SJCRH30 (cell line): ENCODE data around the gene DACT2. TPM values are rescaled to one million over a fixed set of nuclear protein-coding genes. Genes with fewer than 3 reads are reported as not detected.
"Not testable (repeated sequence)": the region's sequence is repeated elsewhere in the genome, so short reads cannot be mapped to it uniquely, and the experiment has no call there.

Experiments used
- DNase-seq, 2 experiments: peaks; one replicate each; pipeline ENCODE4 v3.0.0-alpha.2; 2015 to 2020
- H3K27ac ChIP-seq: fragments of 250-450 bp; sonication (Bioruptor Pico); 2 replicates; pipeline ENCODE4 v1.5.1; 2020; ENCODE audit warnings: mild to moderate bottlenecking, moderate library complexity
- H3K27me3 ChIP-seq: fragments of 250-450 bp; sonication (Bioruptor Pico); 2 replicates; pipeline ENCODE4 v1.5.1; 2020; ENCODE audit warnings: mild to moderate bottlenecking, moderate library complexity
- H3K36me3 ChIP-seq: fragments of 250-450 bp; sonication (Bioruptor Pico); 2 replicates; pipeline ENCODE4 v1.5.1; 2020; ENCODE audit warnings: mild to moderate bottlenecking, moderate library complexity
- H3K4me1 ChIP-seq: fragments of 250-450 bp; sonication (Bioruptor Pico); 2 replicates; pipeline ENCODE4 v1.5.1; 2020; ENCODE audit warnings: mild to moderate bottlenecking, moderate library complexity
- H3K4me3 ChIP-seq: fragments of 250-450 bp; sonication (Bioruptor Pico); 2 replicates; pipeline ENCODE4 v1.5.1; 2020; ENCODE audit warnings: mild to moderate bottlenecking, moderate library complexity
- H3K9me3 ChIP-seq: fragments of 250-450 bp; sonication (Bioruptor Pico); replicated peaks from 2 replicates; pipeline ENCODE4 v1.5.1; 2020; ENCODE audit warnings: mild to moderate bottlenecking, moderate library complexity
- total RNA-seq: library from RNA; depleted of rRNA; stranded (reverse); fragments of >200 nt; shearing (Covaris generic); gene quantifications from 2 replicates; pipeline ENCODE4 v1.2.3, GENCODE V29; 2014; rRNA removed

Gene DACT2
- total RNA-seq, 1 experiment from 2014 or later, result not detected

DNA sequence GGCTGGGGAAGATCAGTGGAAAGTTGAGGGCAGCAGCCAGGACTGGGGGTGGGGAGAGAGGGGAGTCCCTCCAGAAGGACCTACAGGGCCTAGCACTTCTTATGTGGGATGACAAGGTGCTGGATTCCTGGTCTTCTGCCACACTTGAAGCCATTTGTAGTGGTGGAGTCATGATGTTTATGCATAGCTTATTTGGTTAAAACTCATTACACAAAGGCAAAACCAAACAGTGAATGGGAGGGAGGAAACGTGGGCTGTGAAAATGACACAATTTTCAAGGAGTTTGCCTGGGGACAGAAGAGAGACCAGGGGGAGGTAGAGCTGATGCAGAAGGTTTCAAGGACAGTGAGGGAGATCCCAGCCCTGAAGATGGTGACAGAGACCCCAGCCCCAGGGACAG, 50.8 kb downstream of the DACT2 start:
- no peak overlapping the region for H3K27ac ChIP-seq
- no peaks in the 10 kb centered on the region for H3K36me3 ChIP-seq
- H3K4me1 ChIP-seq, result no peaks in the 10 kb centered on the region
- H3K9me3 ChIP-seq, result no peaks in the 10 kb centered on the region
- no peak for DNase-seq
- peaks cover 10% of the 10 kb centered on the region for H3K27me3 ChIP-seq
- H3K4me3 ChIP-seq, result no peak overlapping the region

DNA sequence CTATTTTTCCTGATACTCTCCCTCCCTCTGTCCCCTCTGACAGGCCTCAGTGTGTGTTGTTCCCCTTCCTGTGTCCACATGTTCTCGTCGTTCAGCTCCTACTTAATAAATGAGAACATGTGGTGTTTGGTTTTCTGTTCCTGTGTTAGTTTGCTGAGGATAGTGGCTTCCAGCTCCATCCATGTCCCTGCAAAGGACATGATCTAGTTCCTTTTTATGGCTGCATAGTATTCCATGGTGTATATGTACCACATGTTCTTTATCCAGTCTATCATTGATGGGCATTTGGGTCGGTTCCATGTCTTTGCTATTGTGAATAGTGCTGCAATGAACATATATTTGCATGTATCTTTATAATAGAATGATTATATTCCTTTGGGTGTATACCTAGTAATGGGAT, 51.8 kb downstream of the DACT2 start:
- not testable (repeated sequence) for H3K9me3 ChIP-seq, H3K36me3 ChIP-seq, DNase-seq, H3K27ac ChIP-seq, H3K4me3 ChIP-seq, H3K4me1 ChIP-seq, H3K27me3 ChIP-seq

DNA sequence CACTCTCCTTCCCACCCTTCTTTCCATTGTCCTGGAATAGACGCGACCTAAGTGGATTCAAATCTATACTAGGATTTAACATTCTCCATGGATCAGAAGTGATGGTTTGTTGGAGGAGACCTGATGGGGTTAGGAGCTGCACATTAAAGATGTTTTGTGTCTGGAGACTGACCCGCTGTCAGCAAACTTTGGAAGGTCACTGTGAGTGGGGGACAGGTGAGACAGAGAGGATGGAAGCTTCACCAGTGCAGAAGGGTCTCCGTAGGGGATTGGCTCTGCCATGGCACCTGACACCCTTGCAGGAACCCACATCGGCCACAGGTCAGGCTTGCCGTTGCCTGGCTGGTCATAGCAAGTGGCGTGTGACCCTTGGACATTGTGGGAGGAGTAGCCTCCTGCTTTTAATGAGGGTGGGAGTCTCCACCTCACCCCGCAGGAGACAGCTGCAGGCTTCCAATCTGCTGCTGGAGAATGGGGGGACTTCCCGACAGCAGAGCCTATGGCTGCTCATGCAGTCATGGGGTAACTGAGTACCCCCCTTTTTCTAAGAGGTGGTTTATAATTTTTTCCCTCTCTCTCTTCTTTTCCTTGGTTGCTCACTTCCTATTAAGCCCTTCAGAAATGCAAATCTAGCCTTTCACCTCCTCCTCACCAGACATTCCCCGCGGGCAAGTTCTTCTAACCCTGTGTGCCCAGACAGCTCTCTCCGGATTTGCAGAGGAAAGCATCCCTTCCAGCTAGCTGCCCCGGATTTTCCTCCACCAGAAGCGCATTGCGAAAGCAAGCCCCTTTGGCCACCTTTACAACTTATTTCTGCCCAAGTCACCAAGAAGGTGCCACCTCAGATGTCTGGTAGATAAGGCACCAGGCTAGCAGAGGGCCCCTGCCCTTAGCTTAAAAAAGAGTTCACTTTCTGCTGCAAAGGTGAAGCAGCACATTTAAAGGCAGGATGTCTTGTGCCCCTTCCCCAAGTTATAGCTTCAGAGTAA, 53.5 kb downstream of the DACT2 start:
- no peaks in the 10 kb centered on the region for H3K36me3 ChIP-seq
- no peak overlapping the region for H3K4me3 ChIP-seq
- H3K27ac ChIP-seq, result no peak overlapping the region
- H3K9me3 ChIP-seq, result no peaks in the 10 kb centered on the region
- no peak for DNase-seq
- peaks cover 10% of the 10 kb centered on the region for H3K27me3 ChIP-seq
- H3K4me1 ChIP-seq, result no peaks in the 10 kb centered on the region

DNA sequence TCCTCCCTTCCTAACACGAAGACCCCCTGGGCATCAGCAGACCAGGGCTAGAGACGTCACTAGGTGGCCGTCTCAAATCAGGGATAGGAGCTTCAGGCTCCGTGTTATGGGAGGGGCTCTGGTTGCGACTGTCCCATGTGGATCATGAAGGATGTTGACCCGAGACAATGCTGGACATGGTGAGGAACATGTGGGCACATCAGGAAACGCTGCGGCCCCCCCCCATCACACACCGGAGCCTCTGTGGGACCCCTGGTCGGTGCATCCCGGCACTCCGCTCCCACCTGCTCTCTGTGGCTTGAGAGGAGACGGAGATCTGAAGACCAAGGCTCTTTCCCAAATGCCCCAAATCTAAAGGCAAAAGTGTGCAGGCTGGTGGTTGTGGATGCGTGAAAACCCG, 54.2 kb downstream of the DACT2 start:
- no peaks in the 10 kb centered on the region for H3K36me3 ChIP-seq
- no peak overlapping the region for H3K4me3 ChIP-seq
- no peaks in the 10 kb centered on the region for H3K4me1 ChIP-seq
- H3K27me3 ChIP-seq, result peaks cover 10% of the 10 kb centered on the region
- no peak overlapping the region for H3K27ac ChIP-seq
- no peaks in the 10 kb centered on the region for H3K9me3 ChIP-seq
- DNase-seq, result no peak

DNA sequence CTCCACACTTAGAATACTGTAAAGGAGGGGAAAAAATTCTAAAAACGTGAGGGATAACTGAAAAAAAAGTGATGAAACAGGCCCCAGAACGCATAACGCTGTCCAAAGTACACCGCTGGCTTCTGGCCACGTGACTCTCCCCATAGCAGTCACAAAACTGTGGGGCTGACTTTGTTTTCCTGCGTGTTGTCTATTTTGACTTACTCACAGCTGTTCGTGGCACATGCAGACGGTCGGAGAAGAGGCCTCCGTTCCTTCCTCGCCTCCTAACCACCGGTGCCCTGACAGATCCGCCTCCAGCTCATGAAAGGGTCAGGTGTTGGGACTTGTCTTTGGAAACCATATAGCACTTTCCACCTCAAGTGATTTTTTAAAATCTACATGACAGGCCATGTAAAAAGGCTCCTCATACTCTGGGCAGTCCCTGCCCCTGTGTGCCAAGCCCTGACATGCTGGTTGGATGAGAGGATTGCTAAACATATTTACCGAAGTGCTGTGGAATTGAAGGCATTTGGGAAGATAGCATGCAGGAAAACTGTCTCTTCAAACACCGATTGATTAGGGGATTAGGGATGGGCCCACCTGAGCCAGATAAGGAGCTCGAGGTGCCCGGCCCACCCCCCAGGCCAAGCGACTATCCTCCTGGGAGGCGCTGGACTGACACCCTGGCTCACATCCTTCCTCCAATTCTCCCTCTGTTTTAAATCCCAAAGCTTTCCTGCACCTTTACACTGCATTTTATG, 54.8 kb downstream of the DACT2 start:
- no peaks in the 10 kb centered on the region for H3K4me1 ChIP-seq
- no peak overlapping the region for H3K27ac ChIP-seq
- H3K27me3 ChIP-seq, result peaks cover 10% of the 10 kb centered on the region
- H3K36me3 ChIP-seq, result no peaks in the 10 kb centered on the region
- DNase-seq, result no peak
- H3K4me3 ChIP-seq, result no peak overlapping the region
- no peaks in the 10 kb centered on the region for H3K9me3 ChIP-seq

DNA sequence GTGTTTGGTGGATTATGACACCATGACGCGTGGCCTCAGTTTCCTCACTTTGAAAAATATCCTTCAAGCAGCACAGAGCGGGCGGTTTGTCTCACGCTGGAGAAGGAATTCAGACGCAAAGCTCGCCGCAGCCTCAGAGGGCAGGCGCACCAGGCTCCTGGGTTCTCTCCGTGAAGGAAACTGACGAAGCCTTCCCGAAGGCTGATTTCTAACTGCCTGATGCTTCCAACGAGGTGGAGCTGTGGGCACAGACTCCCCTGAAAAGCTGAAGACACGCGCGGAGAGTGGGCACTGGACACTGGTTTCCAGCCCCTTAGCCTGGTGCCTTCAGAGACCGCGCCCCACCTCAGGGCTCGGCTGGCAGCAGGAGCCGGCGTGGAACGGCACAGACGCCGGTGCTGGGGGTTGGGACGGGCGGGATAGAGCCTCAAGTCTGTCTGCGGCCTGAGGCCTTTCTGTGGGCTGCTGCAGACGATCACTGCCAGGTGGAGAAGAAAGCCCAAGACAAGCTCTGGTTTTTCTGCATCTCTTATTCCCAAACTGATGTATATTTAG, 56.1 kb downstream of the DACT2 start:
- Histone ChIP-seq H3K27me3 (peaks cover 10% of the 10 kb centered on the region), H3K4me3 (no peak overlapping the region), H3K27ac (no peak overlapping the region), H3K9me3 (no peaks in the 10 kb centered on the region), H3K36me3 (no peaks in the 10 kb centered on the region), H3K4me1 (no peaks in the 10 kb centered on the region)
- DNase-seq, result no peak

DNA sequence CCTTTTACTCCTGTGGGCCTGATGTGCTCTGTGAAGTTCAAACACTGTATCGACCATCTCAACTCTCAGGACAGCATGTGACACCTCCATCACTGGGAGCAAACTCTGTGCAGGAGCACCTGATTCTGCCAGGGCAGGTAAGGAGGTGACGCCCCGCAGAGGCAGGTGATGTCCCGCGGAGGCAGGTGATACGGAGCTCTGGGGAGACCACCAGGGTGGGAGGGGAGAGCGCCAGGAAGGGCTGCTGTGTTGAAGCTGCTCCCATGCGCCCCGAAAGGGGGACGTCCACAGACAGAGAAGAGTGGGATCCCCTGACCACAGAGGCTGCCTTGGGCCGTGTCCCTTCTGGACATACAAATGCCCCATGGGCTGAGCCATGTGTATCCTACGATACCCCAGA, 58.3 kb downstream of the DACT2 start:
- DNase-seq, result no peak
- peaks cover 10% of the 10 kb centered on the region for H3K27me3 ChIP-seq
- no peak overlapping the region for H3K27ac ChIP-seq
- no peaks in the 10 kb centered on the region for H3K36me3 ChIP-seq
- no peak overlapping the region for H3K4me3 ChIP-seq
- no peaks in the 10 kb centered on the region for H3K4me1 ChIP-seq
- no peaks in the 10 kb centered on the region for H3K9me3 ChIP-seq

DNA sequence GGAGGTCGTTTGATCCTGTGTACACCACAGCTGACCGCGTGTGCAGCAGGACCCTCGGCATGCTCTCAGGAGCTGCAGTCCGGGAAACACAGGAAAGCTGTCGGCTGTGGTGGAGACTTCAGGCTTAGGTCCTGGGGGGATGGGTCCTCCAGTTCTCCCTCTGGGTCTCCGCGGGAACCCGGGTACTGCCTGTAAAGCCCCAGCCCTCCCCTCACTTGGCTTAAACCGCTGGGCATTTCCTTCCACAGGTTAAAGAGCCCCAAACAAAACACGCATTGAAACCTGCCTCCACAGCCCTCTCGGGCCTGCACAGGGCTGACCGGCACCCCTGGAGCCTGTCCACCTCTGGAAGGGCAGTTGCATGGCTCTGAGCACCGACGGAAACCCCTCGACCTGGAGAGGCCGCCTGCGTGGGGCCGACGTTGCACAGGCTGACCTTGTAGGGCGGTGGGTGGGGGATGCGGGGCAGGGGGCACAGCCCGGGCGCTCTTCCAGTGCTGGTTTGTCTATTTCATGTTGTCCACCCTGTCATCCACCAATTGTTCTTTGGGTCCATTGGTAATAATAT, 59.1 kb downstream of the DACT2 start:
- H3K36me3 ChIP-seq, result no peaks in the 10 kb centered on the region
- H3K27me3 ChIP-seq, result peaks cover 9% of the 10 kb centered on the region
- no peaks in the 10 kb centered on the region for H3K9me3 ChIP-seq
- no peaks in the 10 kb centered on the region for H3K4me1 ChIP-seq
- H3K4me3 ChIP-seq, result no peak overlapping the region
- H3K27ac ChIP-seq, result no peak overlapping the region
- no peak for DNase-seq

DNA sequence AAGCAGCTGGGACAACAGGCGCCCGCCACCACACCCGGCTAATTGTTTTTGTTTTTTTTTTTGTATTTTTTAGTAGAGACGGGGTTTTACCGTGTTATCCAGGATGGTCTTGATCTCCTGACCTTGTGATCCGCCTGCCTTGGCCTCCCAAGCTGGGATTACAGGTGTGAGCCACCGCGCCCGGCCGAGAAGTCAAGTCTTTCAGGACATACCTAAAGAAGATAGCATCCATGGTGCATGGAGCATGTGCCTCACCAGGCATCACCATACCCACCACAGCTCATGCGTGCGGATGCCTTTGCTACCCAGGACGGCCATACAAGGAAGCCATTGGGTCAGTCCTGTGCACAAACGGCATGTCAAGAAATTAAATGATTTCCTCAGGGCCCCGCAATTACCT, 60.8 kb downstream of the DACT2 start:
- DNase-seq, result no peak
- H3K9me3 ChIP-seq, result no peaks in the 10 kb centered on the region
- no peaks in the 10 kb centered on the region for H3K36me3 ChIP-seq
- no peaks in the 10 kb centered on the region for H3K4me1 ChIP-seq
- no peaks in the 10 kb centered on the region; the same call in 1 of the 2 replicates for H3K27me3 ChIP-seq
- H3K27ac ChIP-seq, result no peak overlapping the region
- H3K4me3 ChIP-seq, result no peak overlapping the region

DNA sequence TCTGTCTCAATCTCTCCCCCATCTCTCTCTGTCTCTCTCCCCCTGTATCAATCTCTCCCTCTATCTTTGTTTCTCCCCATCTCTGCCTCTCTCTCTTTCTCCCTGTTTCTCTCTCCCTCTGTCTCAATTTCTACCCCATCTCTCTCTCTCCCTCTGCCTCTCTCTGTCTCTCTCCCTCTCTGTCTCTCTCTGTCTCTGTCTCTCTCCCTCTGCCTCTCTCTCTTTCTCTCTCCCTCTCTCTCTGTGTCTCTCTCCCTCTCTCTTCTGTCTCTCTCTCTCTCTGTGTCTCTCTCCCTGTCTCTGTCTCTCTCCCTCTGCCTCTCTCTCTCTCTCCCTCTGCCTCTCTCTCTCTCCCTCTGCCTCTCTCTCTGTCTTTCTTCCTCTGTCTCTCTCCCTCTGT, 62.6 kb downstream of the DACT2 start:
- DNase-seq, result no peak
- Histone ChIP-seq H3K36me3 (no peaks in the 10 kb centered on the region), H3K9me3 (no peaks in the 10 kb centered on the region), H3K27me3 (no peaks in the 10 kb centered on the region; the same call in 1 of the 2 replicates), H3K4me3 (no peak overlapping the region), H3K4me1 (no peaks in the 10 kb centered on the region), H3K27ac (no peak overlapping the region)

Other genes starting within 250 kb of the DACT2 start
- not detected in 2 replicates for gene FRMD1, start 240.6 kb downstream of the DACT2 start, total RNA-seq
- gene SMOC2, start 121.4 kb upstream of the DACT2 start, total RNA-seq, result not detected in 2 replicates